GM12878 (cell line): ENCODE data around the gene RASAL2. TPM values are rescaled to one million over a fixed set of nuclear protein-coding genes. Genes with fewer than 3 reads are reported as not detected.

Experiments used
- ATAC-seq: fragments of 200-7000 bp; cut with Tn5 transposase; 3 replicates; pipeline ENCODE4 v1.9.1; 2020; ENCODE audit warnings: mild to moderate bottlenecking, moderate library complexity
- BruUV-seq: library from RNA; stranded (reverse); fragments of 400-500 nt; replicated peaks from 2 replicates; lab custom pipeline; 2021; lab: Mats Ljungman, UMichigan
- CTCF ChIA-PET: fragments of 300-600 bp; sonication (Branson Sonifier 250); formaldehyde crosslinking; extraction: SDS; loops from one replicate; lab custom pipeline; 2021; ENCODE audit warnings: inconsistent platforms; lab: Yijun Ruan, JAX
- POLR2A ChIA-PET: fragments of 350-600 bp; formaldehyde crosslinking; extraction: SDS; loops from one replicate; lab custom pipeline; 2021; ENCODE audit warnings: inconsistent platforms; lab: Charles Lee
- RAD21 ChIA-PET: fragments of 300-600 bp; sonication (Branson Sonifier 250); formaldehyde crosslinking; loops from one replicate; lab custom pipeline; 2023; ENCODE audit warnings: antibody characterized with exemption; ENCODE audit not compliant: unreplicated experiment; lab: Charles Lee
- SMC1A ChIA-PET: fragments of 300-600 bp; sonication (Branson Sonifier 250); formaldehyde crosslinking; loops from one replicate; lab custom pipeline; 2023; ENCODE audit not compliant: unreplicated experiment, uncharacterized antibody; lab: Charles Lee
- DNase-seq: peaks from one replicate; pipeline ENCODE4 v3.0.0-alpha.2; 2011; ENCODE audit warnings: low read depth, low spot score
- FAIRE-seq: peaks from 3 replicates; lab custom pipeline; 2011; peaks lifted over from hg19 to GRCh38; lab: Jason Lieb, UNC
- H2AFZ ChIP-seq: 2 replicates; pipeline ENCODE4 v1.6.0; 2011; ENCODE audit warnings: low read depth, low read length, control low read depth; ENCODE audit not compliant: control insufficient read depth
- H3K27ac ChIP-seq: 2 replicates; pipeline ENCODE4 v1.5.1; 2011; ENCODE audit warnings: control low read depth; ENCODE audit not compliant: control insufficient read depth, insufficient read depth
- H3K27me3 ChIP-seq, 2 experiments: replicated peaks in 1 of 2; 2 replicates each; pipeline versions ENCODE4 v1.6.0 to v1.6.1; 2011; ENCODE audit warnings: low read length in 1 of 2; ENCODE audit not compliant: control insufficient read depth in 2 of 2, insufficient read depth in 2 of 2
- H3K36me3 ChIP-seq, 2 experiments: 2 replicates each; pipeline ENCODE4 v1.5.1; 2011; ENCODE audit warnings: low read length in 1 of 2; ENCODE audit not compliant: control insufficient read depth in 2 of 2, insufficient read depth in 2 of 2
- H3K4me1 ChIP-seq: 2 replicates; pipeline ENCODE4 v1.6.1; 2011; ENCODE audit warnings: mild to moderate bottlenecking, low read length, moderate library complexity, mixed read lengths; ENCODE audit not compliant: control insufficient read depth, insufficient read depth
- H3K4me2 ChIP-seq: 2 replicates; pipeline ENCODE4 v1.6.0; 2011; ENCODE audit warnings: control low read depth; ENCODE audit not compliant: control insufficient read depth, insufficient read depth
- H3K4me3 ChIP-seq: fragments of 200-600 bp; sonication (generic); 2 replicates; pipeline ENCODE4 v1.5.1; 2016
- H3K79me2 ChIP-seq: 2 replicates; pipeline ENCODE4 v1.6.0; 2011; ENCODE audit warnings: low read length; ENCODE audit not compliant: control insufficient read depth, insufficient read depth
- H3K9ac ChIP-seq: 2 replicates; pipeline ENCODE4 v1.8.0; 2011; ENCODE audit warnings: low read length, control low read depth, mixed read lengths; ENCODE audit not compliant: control insufficient read depth, insufficient read depth
- H3K9me3 ChIP-seq: replicated peaks from 3 replicates; pipeline ENCODE4 v1.5.1; 2011; ENCODE audit warnings: mild to moderate bottlenecking, low read length; ENCODE audit not compliant: control insufficient read depth, insufficient read depth
- H4K20me1 ChIP-seq: 2 replicates; pipeline ENCODE4 v1.6.0; 2011; ENCODE audit not compliant: control insufficient read depth, insufficient read depth
- BHLHE40 ChIP-seq, 2 experiments: fragments of 450-650 bp in 1 of 2; IDR thresholded peaks; 2 replicates each; pipeline ENCODE4 v1.6.1; 2011 to 2017; ENCODE audit warnings: low read depth in 2 of 2, borderline replicate concordance in 1 of 2, improper control_type of control experiment in 1 of 2, low read length in 1 of 2, mild to moderate bottlenecking in 1 of 2
- CBX3 ChIP-seq: fragments of 200-600 bp; sonication (generic); IDR thresholded peaks from 2 replicates; pipeline ENCODE4 v1.6.1; 2016; ENCODE audit warnings: low read depth, borderline replicate concordance
- CBX5 ChIP-seq: sonication (generic); IDR thresholded peaks from 2 replicates; pipeline ENCODE4 v1.6.1; 2016; ENCODE audit warnings: low read depth, moderate library complexity, mild to moderate bottlenecking, inconsistent platforms
- ETV6 ChIP-seq, 2 experiments: fragments of 450-650 bp in 1 of 2; IDR thresholded peaks in 1 of 2; conservative IDR thresholded peaks in 1 of 2; 2 replicates each; pipeline ENCODE4 v1.6.1; 2014; ENCODE audit warnings: antibody characterized with exemption in 1 of 2, borderline replicate concordance in 1 of 2, low read depth in 1 of 2, mild to moderate bottlenecking in 1 of 2, moderate library complexity in 1 of 2
- KDM1A ChIP-seq: fragments of 200-600 bp; sonication (generic); IDR thresholded peaks from 2 replicates; pipeline ENCODE4 v1.6.1; 2016; ENCODE audit warnings: borderline replicate concordance
- NFYB ChIP-seq: IDR thresholded peaks from 2 replicates; pipeline ENCODE4 v1.6.1; 2011; ENCODE audit warnings: low read depth, mild to moderate bottlenecking, low read length, improper control_type of control experiment, moderate library complexity; ENCODE audit not compliant: insufficient read depth
- SIX5 ChIP-seq: IDR thresholded peaks from 2 replicates; pipeline ENCODE4 v1.6.1; 2011; ENCODE audit warnings: mild to moderate bottlenecking, low read depth, low read length, moderate library complexity; ENCODE audit not compliant: severe bottlenecking
- STAT3 ChIP-seq: IDR thresholded peaks from 2 replicates; pipeline ENCODE4 v1.6.1; 2011; ENCODE audit warnings: low read depth, low read length, improper control_type of control experiment
- WGBS: methylation state at CpG from one replicate; pipeline ENCODE4 v1.1.6; 2016; ENCODE audit warnings: low lambda C conversion rate; ENCODE audit not compliant: insufficient replicate concordance, insufficient coverage; ENCODE audit errors: missing lambda C conversion rate; 5-methylcytosine and 5-hydroxymethylcytosine counted together
- in situ Hi-C: fragments of 300-500 bp; cut with MboI; formaldehyde crosslinking; loops from 9 replicates; pipeline ENCODE4 v1.14.3; 2018; ENCODE audit warnings: mixed read lengths
- intact Hi-C: fragments of 100-400 bp; cut with micrococcal nuclease; formaldehyde crosslinking; loops from one replicate; pipeline ENCODE4 v1.14.2; 2022; ENCODE audit not compliant: unreplicated experiment
- polyA plus RNA-seq, 11 experiments: library from polyadenylated mRNA; depleted of rRNA in 4 of 11; unstranded in 6 of 11; stranded (reverse) in 5 of 11; fragments of >200 nt; fragmentation: Nextera tagmentation in 4 of 11; fragmentation: Illumina TruSeq in 1 of 11; extraction: Ambion mirVana in 4 of 11; extraction: Trizol in 1 of 11; gene quantifications; 1 replicate in 1 of 11; 2 replicates in 10 of 11; pipeline versions ENCODE4 v1.2.1 to v1.2.3, GENCODE V29; 2011 to 2016; ENCODE audit warnings: inconsistent platforms in 2 of 11, missing spikeins in 2 of 11, low read depth in 1 of 11
- total RNA-seq, 4 experiments: library from RNA; depleted of rRNA in 3 of 4; stranded (reverse); fragments of >200 nt in 3 of 4; fragmentation: Illumina TruSeq in 1 of 4; extraction: Trizol in 1 of 4; gene quantifications; 2 replicates each; pipeline versions ENCODE4 v1.2.1 to v1.2.3, GENCODE V29; 2013 to 2021
- TF ChIP-seq, protein P1 (sequence below), 3 experiments: IDR thresholded peaks in 2 of 3; conservative IDR thresholded peaks in 1 of 3; 2 replicates each; pipeline ENCODE4 v1.5.1; 2011; ENCODE audit warnings: low read depth in 3 of 3, low read length in 3 of 3, mild to moderate bottlenecking in 3 of 3, control low read depth in 2 of 3, moderate library complexity in 2 of 3, inconsistent platforms in 1 of 3, mixed read lengths in 1 of 3; ENCODE audit not compliant: control insufficient read depth in 2 of 3, insufficient read depth in 1 of 3; ENCODE audit errors: extremely low read depth in 1 of 3
- TF ChIP-seq, protein P2 (sequence below): IDR thresholded peaks from 2 replicates; pipeline ENCODE4 v1.6.1; 2012; ENCODE audit warnings: low read depth, low read length, improper control_type of control experiment
- TF ChIP-seq, protein P3 (sequence below): fragments of 150-350 bp; IDR thresholded peaks from 2 replicates; pipeline ENCODE4 v1.6.1; 2014; ENCODE audit warnings: mild to moderate bottlenecking, low read depth, low read length

Gene RASAL2
- total and polyA plus RNA-seq, 10 of the 15 experiments (the other 5 are each of a cell fraction or from before 2014, with no cell fraction given), result 0.02 to 6.9 (median 0.17) TPM; not detected in 1

DNA sequence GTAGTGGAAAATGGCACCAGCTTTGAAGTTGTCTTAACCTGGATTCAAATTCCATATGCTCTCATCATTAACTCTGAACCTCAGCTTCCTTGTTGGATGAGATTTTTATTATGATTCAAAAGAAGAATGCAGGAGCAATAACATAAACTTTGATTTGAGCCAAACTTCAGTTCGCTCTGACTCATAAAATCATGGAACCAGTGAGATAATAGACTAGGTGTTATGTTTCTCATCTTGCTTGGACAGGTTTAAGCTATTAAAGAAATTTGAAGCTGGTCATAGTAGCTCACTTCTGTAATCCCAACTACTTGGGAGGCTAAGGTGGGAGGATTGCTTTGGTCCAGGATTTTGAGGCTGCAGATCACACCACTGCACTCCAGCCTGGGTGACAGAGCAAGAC lies 230.1 kb downstream of the RASAL2 start:
- RAD21 ChIA-PET, result interaction anchor here (0.6 kb wide), 1 partner anchor 32 kb away, joined by 3 read pairs; no protein-coding TSS in a partner anchor
- BruUV-seq, result no TSS peak

More for the DNA sequence above, 230.1 kb downstream of the RASAL2 start:
- 0% methylated on average over 1 of the region's 1 CpG for WGBS
- Histone ChIP-seq H3K9me3 (no peaks in the 10 kb centered on the region), H3K27me3 (no peaks in the 10 kb centered on the region; a peak in 1 of 4 replicates), H3K4me3 (no peak overlapping the region), H3K4me2 (no peak overlapping the region), H2AFZ (no peak overlapping the region), H3K36me3 (no peaks in the 10 kb centered on the region), H3K79me2 (no peaks in the 10 kb centered on the region), H3K27ac (no peak overlapping the region), H3K9ac (no peak overlapping the region), H3K4me1 (no peaks in the 10 kb centered on the region), H4K20me1 (no peaks in the 10 kb centered on the region)
- ChIA-PET POLR2A (interaction anchor here (0.5 kb wide), 1 partner anchor 25 kb away, joined by 3 read pairs; no protein-coding TSS in a partner anchor), SMC1A (interaction anchor here (1.3 kb wide), 1 partner anchor 206 kb away, joined by 3 read pairs; no protein-coding TSS in a partner anchor), CTCF (interaction anchor here (1.2 to 2.6 kb wide), 2 partner anchors 13 to 24 kb away, joined by 3 to 8 read pairs; no protein-coding TSS in a partner anchor)
- no peak; the same call in 1 of the 3 replicates for ATAC-seq
- in situ Hi-C loops (no loop called here), intact Hi-C loops (no loop called here)
- no peak for FAIRE-seq
- TF ChIP-seq ETV6 (conservative IDR thresholded peaks at IDR 0.05 in 1 of 2, IDR thresholded peaks at IDR 0.05 in 1 of 2; ENCODE audit: borderline replicate concordance in 1 of 2, low read depth in 1 of 2) (no peak), SIX5 (no peak), CBX3 (no peak), NFYB (no peak), STAT3 (no peak), CBX5 (no peak), BHLHE40 (IDR thresholded peaks at IDR 0.05; ENCODE audit: borderline replicate concordance in 1 of 2, low read depth in 2 of 2, low read length in 1 of 2) (no peak), KDM1A (no peak)
- TF ChIP-seq, protein P1, sequence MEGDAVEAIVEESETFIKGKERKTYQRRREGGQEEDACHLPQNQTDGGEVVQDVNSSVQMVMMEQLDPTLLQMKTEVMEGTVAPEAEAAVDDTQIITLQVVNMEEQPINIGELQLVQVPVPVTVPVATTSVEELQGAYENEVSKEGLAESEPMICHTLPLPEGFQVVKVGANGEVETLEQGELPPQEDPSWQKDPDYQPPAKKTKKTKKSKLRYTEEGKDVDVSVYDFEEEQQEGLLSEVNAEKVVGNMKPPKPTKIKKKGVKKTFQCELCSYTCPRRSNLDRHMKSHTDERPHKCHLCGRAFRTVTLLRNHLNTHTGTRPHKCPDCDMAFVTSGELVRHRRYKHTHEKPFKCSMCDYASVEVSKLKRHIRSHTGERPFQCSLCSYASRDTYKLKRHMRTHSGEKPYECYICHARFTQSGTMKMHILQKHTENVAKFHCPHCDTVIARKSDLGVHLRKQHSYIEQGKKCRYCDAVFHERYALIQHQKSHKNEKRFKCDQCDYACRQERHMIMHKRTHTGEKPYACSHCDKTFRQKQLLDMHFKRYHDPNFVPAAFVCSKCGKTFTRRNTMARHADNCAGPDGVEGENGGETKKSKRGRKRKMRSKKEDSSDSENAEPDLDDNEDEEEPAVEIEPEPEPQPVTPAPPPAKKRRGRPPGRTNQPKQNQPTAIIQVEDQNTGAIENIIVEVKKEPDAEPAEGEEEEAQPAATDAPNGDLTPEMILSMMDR (IDR thresholded peaks at IDR 0.05 in 2 of 3, conservative IDR thresholded peaks at IDR 0.05 in 1 of 3; ENCODE audit: control insufficient read depth in 2 of 3, extremely low read depth in 1 of 3, insufficient read depth in 1 of 3, low read depth in 3 of 3, low read length in 3 of 3), result no peak
- TF ChIP-seq, protein P2, sequence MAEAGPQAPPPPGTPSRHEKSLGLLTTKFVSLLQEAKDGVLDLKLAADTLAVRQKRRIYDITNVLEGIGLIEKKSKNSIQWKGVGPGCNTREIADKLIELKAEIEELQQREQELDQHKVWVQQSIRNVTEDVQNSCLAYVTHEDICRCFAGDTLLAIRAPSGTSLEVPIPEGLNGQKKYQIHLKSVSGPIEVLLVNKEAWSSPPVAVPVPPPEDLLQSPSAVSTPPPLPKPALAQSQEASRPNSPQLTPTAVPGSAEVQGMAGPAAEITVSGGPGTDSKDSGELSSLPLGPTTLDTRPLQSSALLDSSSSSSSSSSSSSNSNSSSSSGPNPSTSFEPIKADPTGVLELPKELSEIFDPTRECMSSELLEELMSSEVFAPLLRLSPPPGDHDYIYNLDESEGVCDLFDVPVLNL, result no peak
- TF ChIP-seq, protein P3, sequence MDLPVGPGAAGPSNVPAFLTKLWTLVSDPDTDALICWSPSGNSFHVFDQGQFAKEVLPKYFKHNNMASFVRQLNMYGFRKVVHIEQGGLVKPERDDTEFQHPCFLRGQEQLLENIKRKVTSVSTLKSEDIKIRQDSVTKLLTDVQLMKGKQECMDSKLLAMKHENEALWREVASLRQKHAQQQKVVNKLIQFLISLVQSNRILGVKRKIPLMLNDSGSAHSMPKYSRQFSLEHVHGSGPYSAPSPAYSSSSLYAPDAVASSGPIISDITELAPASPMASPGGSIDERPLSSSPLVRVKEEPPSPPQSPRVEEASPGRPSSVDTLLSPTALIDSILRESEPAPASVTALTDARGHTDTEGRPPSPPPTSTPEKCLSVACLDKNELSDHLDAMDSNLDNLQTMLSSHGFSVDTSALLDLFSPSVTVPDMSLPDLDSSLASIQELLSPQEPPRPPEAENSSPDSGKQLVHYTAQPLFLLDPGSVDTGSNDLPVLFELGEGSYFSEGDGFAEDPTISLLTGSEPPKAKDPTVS, result no peak
- no peak for DNase-seq
